GM18520 (cell line): ENCODE results near the gene RGS19.

Experiments
- ATAC-seq: cut with Tn5 transposase; IDR thresholded peaks from one replicate; pipeline ENCODE4 v1.9.1; 2021; ENCODE audit not compliant: unreplicated experiment

The RGS19 gene

DNA sequence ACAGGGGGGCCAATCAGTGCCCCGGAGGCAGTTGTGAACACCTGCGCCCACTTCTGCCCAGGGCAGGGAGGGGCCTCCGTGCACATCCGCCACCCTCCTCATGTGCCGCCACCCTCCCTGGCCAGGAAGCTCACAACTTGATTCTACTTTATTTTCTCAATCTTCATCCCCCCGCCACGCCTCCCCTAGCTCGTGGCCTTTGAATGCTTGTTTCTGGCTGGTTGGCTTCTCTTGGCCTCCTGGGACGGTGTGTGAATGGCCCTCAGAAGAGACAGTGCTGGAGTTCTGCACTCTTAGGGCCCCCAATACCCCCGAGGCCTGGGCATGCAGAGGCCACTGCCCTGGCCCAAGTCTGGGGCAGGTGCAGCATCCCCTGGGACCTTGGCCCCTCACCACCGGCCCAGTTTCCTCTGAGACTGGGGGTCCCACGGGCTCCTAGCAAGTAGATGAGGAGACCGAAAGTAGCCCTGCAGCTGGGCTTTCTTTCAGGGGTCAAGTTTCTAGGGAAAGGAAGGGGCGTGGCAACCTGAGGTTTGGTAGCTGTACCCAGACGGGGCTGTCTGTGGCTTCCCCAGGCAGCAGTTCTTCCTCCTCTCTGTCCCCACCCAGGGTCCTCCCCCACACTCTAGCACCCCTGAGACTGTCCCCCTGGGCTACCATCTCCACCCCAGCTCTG is 1.3 kb downstream of the RGS19 start:
- no peak for ATAC-seq

- ATAC-seq: no peak
Measured at GRCh38 chr20:64077541-64077875, 1.8 kb downstream of the RGS19 start.

DNA sequence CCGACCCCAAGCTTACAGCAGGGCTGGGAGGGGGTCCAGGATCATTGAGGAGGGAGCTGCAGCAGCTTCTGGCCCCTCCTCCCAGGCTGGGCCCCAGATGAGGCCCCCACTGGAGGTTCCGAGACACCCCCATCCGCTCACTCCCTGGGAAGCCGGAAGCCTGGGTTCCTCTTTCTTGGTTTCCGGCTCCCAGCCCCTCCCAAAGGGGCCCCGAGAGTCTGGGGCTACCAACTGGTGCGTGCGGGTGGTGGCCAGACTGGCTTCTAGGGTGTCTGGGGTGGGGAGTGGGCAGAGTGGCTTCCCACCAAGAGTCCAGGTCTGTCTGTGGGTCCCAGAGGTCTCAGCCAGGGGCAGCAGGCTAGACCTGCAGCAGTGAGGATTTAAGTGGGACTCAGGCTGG is 2.2 kb downstream of the RGS19 start:
- ATAC-seq: no peak

GRCh38 chr20:64076061-64076997 is 3.0 kb downstream of the RGS19 start:
- ATAC-seq: no peak

GRCh38 chr20:64075556-64075955 is 3.8 kb downstream of the RGS19 start:
- ATAC-seq: no peak

GRCh38 chr20:64074963-64075362 is 4.4 kb downstream of the RGS19 start:
- no peak for ATAC-seq

GRCh38 chr20:64074184-64074789 is 5.0 kb downstream of the RGS19 start:
- no peak for ATAC-seq

- ATAC-seq: no peak
Measured at GRCh38 chr20:64073476-64074183, 5.7 kb downstream of the RGS19 start.

- ATAC-seq: no peak
Measured at GRCh38 chr20:64072498-64073063, 6.7 kb downstream of the RGS19 start.

- no peak for ATAC-seq
Measured at GRCh38 chr20:64071341-64072332, 7.7 kb downstream of the RGS19 start.

DNA sequence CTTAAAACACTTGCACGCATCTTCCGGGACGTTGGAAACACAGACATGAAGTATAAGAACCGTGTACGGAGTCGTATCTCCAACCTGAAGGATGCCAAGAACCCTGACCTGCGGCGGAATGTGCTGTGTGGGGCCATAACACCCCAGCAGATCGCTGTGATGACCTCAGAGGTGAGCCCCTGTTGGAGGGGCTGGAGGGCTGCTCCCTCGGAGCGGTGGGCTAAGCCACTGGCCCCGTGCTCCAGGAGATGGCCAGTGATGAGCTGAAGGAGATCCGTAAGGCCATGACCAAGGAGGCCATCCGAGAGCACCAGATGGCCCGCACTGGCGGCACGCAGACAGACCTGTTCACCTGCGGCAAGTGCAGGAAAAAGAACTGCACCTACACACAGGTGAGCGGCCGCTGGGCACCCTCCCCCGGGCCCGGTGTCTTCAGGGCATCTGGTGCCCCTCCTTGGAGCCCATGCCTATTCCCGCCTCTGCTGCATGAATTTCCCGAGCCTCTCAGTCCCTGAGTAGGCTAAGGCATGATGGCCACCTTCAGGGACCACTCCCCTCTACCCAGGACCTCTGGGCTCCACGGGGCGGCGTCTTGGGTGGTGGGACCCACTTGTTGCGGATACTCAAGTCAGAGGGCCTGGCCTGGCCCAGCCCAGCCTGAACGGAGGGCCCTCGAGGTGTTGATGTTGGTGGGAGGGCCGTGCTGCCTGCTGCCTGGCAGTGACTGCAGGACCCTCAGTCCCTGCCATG is 8.9 kb downstream of the RGS19 start:
- ATAC-seq: no peak

- ATAC-seq: no peak
Measured at GRCh38 chr20:64069614-64070243, 9.6 kb downstream of the RGS19 start.

DNA sequence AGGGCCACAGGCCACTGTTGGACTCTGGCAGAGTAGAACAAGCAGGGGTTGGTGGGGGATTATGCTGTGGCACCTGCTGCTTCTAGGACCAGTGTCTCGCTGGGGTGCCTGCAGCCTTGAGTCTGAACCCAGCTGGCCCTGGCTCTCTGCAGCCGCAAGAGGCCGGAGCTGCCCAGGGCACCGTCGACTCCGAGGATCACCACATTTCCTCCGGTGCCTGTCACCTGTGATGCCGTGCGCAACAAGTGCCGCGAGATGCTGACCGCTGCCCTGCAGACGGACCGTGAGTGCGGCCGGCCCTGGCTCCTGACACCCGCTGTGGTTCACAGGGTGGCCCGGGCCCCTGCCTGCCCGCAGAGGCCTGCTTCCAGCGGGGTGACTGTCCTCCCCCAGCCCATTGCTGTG is 10.1 kb downstream of the RGS19 start:
- ATAC-seq: no peak

DNA sequence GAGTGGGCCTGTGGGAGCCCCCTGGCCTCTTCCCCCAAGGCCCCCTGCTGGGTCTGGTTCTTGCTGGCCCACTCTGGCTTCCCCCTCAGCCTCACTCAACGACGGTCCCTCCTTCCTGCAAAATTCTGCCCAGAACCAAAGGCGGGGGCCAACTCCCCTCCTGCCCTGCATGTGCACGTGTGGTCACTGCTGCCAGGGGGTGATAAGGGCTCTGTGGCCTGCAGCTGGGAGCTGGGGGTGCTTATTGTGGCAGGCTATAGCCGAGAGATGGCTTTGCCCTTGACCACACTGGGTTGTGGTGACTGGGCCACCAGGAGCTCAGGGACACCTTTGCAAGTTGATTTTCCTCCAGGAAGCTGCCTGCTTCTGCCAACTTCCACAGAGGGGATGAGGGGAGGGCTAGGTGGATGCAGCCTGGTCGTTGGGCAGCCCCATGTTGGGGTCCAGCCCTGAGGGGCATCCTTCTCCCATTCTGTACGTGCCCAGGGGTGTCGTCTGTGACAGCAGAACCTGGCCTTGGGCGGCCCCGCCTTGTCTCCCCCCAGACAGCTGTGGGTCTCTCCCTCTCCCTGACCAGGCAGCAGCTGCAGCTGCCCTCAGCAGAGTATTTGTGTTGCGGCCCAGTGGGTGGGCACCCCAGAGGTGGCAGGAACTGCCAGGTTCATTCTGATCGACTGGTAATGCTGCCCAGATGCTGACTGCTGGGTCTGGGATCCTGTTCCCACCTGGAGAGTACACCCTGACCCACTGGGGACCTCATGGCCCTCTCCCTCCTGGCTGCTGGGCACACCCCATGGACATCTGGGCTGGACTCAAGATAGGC is 10.7 kb downstream of the RGS19 start:
- no peak for ATAC-seq

DNA sequence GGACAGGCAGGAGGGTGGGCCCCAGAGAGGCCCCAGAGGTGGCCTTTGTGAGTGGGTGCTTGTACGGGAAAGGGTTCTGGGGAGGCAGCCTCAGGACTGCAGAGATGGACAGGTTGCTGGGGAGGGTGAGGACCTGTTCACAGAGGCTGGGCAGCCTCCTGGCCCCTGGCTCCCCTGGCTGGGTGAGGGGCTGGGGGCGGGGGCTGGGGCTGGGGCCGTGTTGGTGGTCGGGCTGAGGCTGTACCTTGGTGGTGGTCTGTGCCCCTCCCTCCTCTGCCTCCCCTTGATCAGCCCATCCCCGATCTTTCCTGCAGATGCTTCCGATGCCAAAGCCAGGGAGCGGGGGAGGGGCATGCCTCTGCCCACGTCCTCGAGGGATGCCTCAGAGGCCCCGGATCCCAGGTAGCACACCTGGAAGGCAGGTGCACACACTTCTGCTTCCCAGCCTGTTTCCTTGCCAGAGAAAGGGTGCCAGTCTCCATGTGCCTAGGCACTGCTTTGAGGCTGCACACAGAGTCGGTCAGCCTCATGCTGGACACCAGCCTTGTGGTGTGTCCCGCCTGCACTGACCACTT is 11.5 kb downstream of the RGS19 start:
- ATAC-seq: no peak

DNA sequence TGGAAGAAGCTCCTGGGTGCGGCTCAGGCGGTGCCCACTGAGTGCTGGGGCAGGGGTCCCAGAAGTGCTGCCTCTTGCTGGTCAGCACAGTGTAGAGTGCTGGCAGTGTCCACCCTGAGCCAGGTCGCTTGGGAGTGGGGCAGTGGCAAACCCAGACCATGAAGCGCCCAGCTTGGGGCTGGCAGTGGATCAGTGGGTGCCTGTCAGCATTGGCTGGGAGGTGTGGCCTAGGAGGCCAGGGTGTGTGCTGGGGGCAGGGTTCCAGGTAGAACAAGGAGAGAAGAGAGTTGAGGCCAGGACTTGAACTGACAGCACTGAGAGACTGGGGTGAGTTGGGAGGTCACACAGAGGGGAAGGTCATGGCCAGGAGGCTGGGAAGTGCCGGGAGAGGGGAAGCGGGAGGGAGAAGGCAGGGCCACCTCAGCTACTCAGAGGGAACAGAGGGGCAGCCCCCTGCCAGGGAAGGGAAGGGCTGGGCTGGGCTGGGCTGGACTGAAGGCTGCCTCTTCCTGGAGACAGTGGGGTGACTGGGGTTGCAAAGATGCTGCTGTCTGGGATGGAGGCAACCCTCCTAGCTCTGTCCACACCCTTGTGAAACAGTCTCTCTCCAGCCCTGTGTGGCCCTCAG is 12.2 kb downstream of the RGS19 start:
- ATAC-seq: no peak

DNA sequence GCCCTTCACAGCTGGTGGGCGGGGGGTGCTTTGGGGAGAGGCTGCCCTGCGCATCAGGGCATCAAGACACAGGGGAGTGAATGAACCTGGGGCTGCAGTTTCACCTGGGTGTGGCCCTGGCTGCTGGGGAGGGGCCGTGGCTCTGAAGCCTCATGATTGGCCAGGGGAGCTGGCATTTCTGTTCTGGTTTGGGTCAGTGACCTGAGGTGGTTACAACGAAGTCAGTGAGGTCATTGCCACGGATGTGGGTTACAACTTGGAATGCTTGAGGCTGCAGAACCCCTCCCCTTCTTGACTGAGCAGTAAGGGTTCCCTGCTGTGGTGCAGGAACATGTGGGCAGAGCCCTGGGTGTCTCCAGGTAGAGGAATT is 13.4 kb downstream of the RGS19 start:
- peak; percentile 35 for ATAC-seq
